GM21576 (cell line): ENCODE results near the gene GTPBP1.

ENCODE experiments used
- ATAC-seq: cut with Tn5 transposase; IDR thresholded peaks from one replicate; pipeline ENCODE4 v1.9.1; 2021; ENCODE audit warnings: mild to moderate bottlenecking, moderate library complexity; ENCODE audit not compliant: unreplicated experiment

GTPBP1 gene

DNA sequence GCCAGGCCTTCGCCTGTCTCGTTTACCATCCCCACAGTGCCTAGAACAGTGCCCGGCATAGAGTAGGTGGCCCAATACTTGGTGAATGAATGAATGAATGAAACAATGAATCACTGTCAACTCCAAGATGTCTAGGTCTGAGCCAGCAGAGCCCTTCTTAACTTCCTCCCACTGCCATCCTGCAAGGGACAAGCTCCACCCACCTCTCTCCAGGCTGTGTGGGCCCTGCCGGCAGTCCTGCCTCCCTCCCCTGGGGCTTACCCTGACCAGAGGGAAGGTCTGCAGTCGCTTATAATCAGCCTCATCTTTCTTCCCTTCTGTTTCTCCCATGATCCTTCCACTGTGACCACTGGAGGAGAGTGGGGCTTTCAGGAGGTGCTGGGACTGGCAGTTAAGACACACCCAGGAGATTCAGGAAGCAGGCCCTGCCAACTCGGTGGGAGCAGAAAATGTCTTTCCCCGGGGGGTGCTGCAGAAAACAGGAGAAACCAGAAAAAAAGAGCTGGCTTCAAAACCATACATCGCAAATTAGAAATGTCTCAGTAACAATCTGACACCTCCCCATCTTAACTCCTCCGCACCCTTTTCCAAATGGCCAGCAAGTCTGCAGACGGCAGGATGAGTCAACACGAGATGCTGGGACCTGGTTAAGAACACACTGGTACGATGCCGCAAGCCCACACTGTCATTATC, 76.8 kb downstream of the GTPBP1 start:
- ATAC-seq: no peak
